ENCODE measurements around the gene WFDC10A.
"Not testable (repeated sequence)": the region's sequence is repeated elsewhere in the genome, so short reads cannot be mapped to it uniquely, and the experiment has no call there.

WFDC10A gene

GRCh38 chr20:45649312-45649863 lies 19.8 kb downstream of the WFDC10A start:
- DNase-seq, result no peak

DNA sequence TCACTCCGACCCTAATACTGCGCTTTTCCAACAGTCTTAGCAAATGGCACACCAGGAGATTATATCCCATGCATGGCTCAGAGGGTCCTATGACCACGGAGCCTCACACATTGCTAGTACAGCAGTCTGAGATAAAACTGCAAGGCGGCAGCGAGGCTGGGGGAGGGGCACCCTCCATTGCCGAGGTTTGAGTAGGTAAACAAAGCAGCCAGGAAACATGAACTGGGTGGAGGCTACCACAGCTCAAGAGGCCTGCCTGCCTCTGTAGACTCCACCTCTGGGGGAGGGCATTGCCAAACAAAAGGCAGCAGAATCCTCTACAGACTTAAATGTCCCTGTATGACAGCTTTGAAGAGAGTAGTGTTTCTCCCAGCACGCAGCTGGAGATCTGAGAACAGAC lies 22.2 kb downstream of the WFDC10A start:
- DNase-seq, result peak; percentile 51

DNA sequence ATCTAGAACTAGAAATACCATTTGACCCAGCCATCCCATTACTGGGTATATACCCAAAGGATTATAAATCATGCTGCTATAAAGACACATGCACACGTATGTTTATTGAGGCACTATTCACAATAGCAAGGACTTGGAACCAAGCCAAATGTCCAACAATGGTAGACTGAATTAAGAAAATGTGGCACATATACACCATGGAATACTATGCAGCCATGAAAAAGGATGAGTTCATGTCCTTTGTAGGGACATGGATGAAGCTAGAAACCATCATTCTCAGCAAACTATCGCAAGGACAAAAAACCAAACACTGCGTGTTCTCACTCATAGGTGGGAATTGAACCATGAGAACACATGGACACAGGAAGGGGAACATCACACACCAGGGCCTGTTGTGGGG lies 27.5 kb downstream of the WFDC10A start:
- DNase-seq, result not testable (repeated sequence)

GRCh38 chr20:45670139-45670538 lies 40.6 kb downstream of the WFDC10A start, which contains the start of gene WFDC11:
Gene WFDC11, minus strand, starts transcription at chr20:45670239. Its CDS starts 19,639 bp downstream, at chr20:45650600.
- no peak for DNase-seq

DNA sequence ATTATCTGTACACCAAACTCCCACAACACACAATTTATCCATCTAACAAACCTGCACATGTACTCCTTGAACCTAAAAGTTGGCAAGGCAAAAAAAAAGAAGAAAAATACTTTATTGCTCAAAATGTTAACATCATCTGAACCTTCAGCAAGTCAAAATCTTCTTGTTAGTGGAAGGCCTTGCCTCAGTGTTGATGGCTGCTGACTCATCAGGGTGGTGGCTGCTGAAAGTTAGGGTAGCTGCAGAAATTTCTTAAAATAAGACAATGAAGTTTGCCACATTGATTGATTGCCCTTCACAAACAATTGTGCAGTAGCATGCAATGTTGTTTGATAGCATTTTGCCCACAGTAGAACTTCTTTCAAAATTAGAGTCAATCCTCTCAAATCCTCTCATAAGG lies 43.2 kb downstream of the WFDC10A start:
- DNase-seq, result no peak

- DNase-seq, result no peak
Measured at GRCh38 chr20:45679650-45680049, 50.1 kb downstream of the WFDC10A start.

All from DMS153 (cell line).